Endothelial cell of umbilical vein (primary cell): ENCODE results near the gene EHD3. TPM values are rescaled to one million over a fixed set of nuclear protein-coding genes. Genes with fewer than 3 reads are reported as not detected.

ENCODE experiments used
- BruUV-seq: library from RNA; stranded (reverse); fragments of 400-500 nt; replicated peaks from 2 replicates; lab custom pipeline; 2021; lab: Mats Ljungman, UMichigan
- CTCF ChIA-PET: fragments of 300-600, 350-600 bp; sonication (Branson Sonifier 250); formaldehyde crosslinking; loops from one replicate; lab custom pipeline; 2021; ENCODE audit warnings: antibody characterized with exemption, inconsistent platforms; lab: Charles Lee
- POLR2A ChIA-PET: fragments of 300-600, 350-600 bp; sonication (Branson Sonifier 250); formaldehyde crosslinking; loops from one replicate; lab custom pipeline; 2021; ENCODE audit warnings: antibody characterized with exemption, inconsistent platforms; lab: Charles Lee
- DNase-seq: peaks from one replicate; pipeline ENCODE4 v3.0.0-alpha.2; 2011; ENCODE audit warnings: low read depth, low spot score
- FAIRE-seq: peaks from 2 replicates; lab custom pipeline; 2011; peaks lifted over from hg19 to GRCh38; lab: Jason Lieb, UNC
- H2AFZ ChIP-seq: 2 replicates; pipeline ENCODE4 v1.6.0; 2012; ENCODE audit warnings: low read depth, low read length, control low read depth, inconsistent platforms
- H3K27ac ChIP-seq: 2 replicates; pipeline ENCODE4 v1.5.1; 2011; ENCODE audit warnings: low read depth, mild to moderate bottlenecking, control low read depth, low read length, moderate library complexity; ENCODE audit not compliant: insufficient read depth
- H3K27me3 ChIP-seq, 2 experiments: 2 replicates each; pipeline versions ENCODE4 v1.6.0 to v1.6.1; 2011; ENCODE audit warnings: low read length in 2 of 2, mixed read lengths in 1 of 2; ENCODE audit not compliant: control insufficient read depth in 2 of 2, insufficient read depth in 2 of 2
- H3K36me3 ChIP-seq, 2 experiments: 2 replicates in 1 of 2; 3 replicates in 1 of 2; pipeline ENCODE4 v1.5.1; 2011; ENCODE audit warnings: low read length in 2 of 2, mild to moderate bottlenecking in 1 of 2, moderate library complexity in 1 of 2; ENCODE audit not compliant: control insufficient read depth in 2 of 2, insufficient read depth in 2 of 2; ENCODE audit errors: extremely low read depth in 1 of 2
- H3K4me1 ChIP-seq: 3 replicates; pipeline ENCODE4 v1.5.1; 2011; ENCODE audit warnings: mild to moderate bottlenecking, low read length; ENCODE audit not compliant: control insufficient read depth, insufficient read depth; ENCODE audit errors: extremely low read depth
- H3K4me2 ChIP-seq: 2 replicates; pipeline ENCODE4 v1.6.1; 2011; ENCODE audit warnings: low read length, control low read depth, mixed read lengths; ENCODE audit not compliant: insufficient read depth
- H3K4me3 ChIP-seq, 3 experiments: fragments of 200-600 bp in 1 of 3; sonication (generic), shearing (Covaris generic) in 1 of 3; replicated peaks in 1 of 3; 2 replicates each; pipeline ENCODE4 v1.5.1; 2011 to 2016; ENCODE audit warnings: control low read depth in 3 of 3, low read length in 3 of 3, mild to moderate bottlenecking in 2 of 3, inconsistent platforms in 1 of 3, low read depth in 1 of 3, moderate library complexity in 1 of 3; ENCODE audit not compliant: insufficient read depth in 1 of 3
- H3K79me2 ChIP-seq: 2 replicates; pipeline ENCODE4 v1.6.0; 2012; ENCODE audit warnings: low read length, inconsistent platforms; ENCODE audit not compliant: control insufficient read depth, insufficient read depth
- H3K9ac ChIP-seq: replicated peaks from 2 replicates; pipeline ENCODE3; 2011; ENCODE audit warnings: low read length, control low read depth; ENCODE audit not compliant: insufficient read depth; ENCODE audit errors: extremely low read depth
- H3K9me1 ChIP-seq: replicated peaks from 3 replicates; pipeline ENCODE4 v1.6.0; 2011; ENCODE audit warnings: mild to moderate bottlenecking, low read length; ENCODE audit not compliant: control insufficient read depth, insufficient read depth; ENCODE audit errors: extremely low read depth
- H3K9me3 ChIP-seq: replicated peaks from 2 replicates; pipeline ENCODE4 v1.5.1; 2012; ENCODE audit warnings: low read length, inconsistent platforms; ENCODE audit not compliant: control insufficient read depth, insufficient read depth
- H4K20me1 ChIP-seq: replicated peaks from 2 replicates; pipeline ENCODE3; 2011; ENCODE audit warnings: mild to moderate bottlenecking, low read length; ENCODE audit not compliant: control insufficient read depth, insufficient read depth; ENCODE audit errors: extremely low read depth
- CTCF ChIP-seq, 2 donors: IDR thresholded peaks; 1 replicate in 1 of 2; 2 replicates in 1 of 2; pipeline ENCODE4 v1.5.1; 2011; ENCODE audit warnings: low read length in 2 of 2, mild to moderate bottlenecking in 2 of 2, moderate library complexity in 2 of 2, control low read depth in 1 of 2, inconsistent platforms in 1 of 2, low read depth in 1 of 2; ENCODE audit not compliant: insufficient read depth in 1 of 2; ENCODE audit errors: extremely low read depth in 1 of 2
- EZH2 ChIP-seq: IDR thresholded peaks from 2 replicates; pipeline ENCODE4 v1.6.1; 2012; ENCODE audit warnings: borderline replicate concordance, low read depth, mild to moderate bottlenecking, moderate library complexity, low read length, inconsistent platforms; ENCODE audit not compliant: severe bottlenecking
- FOS ChIP-seq: IDR thresholded peaks from 2 replicates; pipeline ENCODE4 v1.6.1; 2011; ENCODE audit warnings: mild to moderate bottlenecking, low read length, moderate library complexity, borderline replicate concordance; ENCODE audit not compliant: insufficient read depth
- GATA2 ChIP-seq: IDR thresholded peaks from 2 replicates; pipeline ENCODE4 v1.7.0; 2011; ENCODE audit warnings: low read depth, mild to moderate bottlenecking, moderate library complexity, mixed read lengths, low read length; ENCODE audit not compliant: insufficient read length, insufficient read depth
- JUN ChIP-seq: IDR thresholded peaks from 2 replicates; pipeline ENCODE4 v1.6.1; 2011; ENCODE audit warnings: borderline replicate concordance, low read depth; ENCODE audit not compliant: insufficient read length, insufficient read depth
- MAX ChIP-seq: IDR thresholded peaks from 2 replicates; pipeline ENCODE4 v1.6.1; 2011; ENCODE audit not compliant: insufficient read depth, insufficient read length
- MYC ChIP-seq: IDR thresholded peaks from one replicate; pipeline ENCODE4 v1.6.1; 2011; ENCODE audit warnings: mild to moderate bottlenecking, low read depth, low read length
- POLR2A ChIP-seq: IDR thresholded peaks from 2 replicates; pipeline ENCODE4 v1.6.1; 2012; ENCODE audit warnings: low read depth, mild to moderate bottlenecking, control low read depth, low read length
- POLR2AphosphoS5 ChIP-seq: IDR thresholded peaks from 2 replicates; pipeline ENCODE4 v1.6.1; 2012; ENCODE audit warnings: low read depth, mild to moderate bottlenecking, control low read depth, low read length, moderate library complexity; ENCODE audit not compliant: insufficient read depth
- dilution Hi-C: fragments of 300-500 bp; cut with MboI; formaldehyde crosslinking; loops from one replicate; pipeline ENCODE4 v1.15.0; 2019; ENCODE audit warnings: low sequenced_read_pairs; ENCODE audit not compliant: extremely low pct_ligation_motif_present
- intact Hi-C: fragments of 100-400 bp; cut with micrococcal nuclease; formaldehyde crosslinking; loops from one replicate; pipeline ENCODE4 v1.10.0; 2022
- polyA plus RNA-seq, 4 experiments: library from polyadenylated mRNA; depleted of rRNA in 3 of 4; stranded (reverse) in 3 of 4; unstranded in 1 of 4; fragments of >200 nt; gene quantifications; 2 replicates each; pipeline versions ENCODE4 v1.2.1 to v1.2.3, GENCODE V29; 2011 to 2012; ENCODE audit warnings: missing spikeins in 1 of 4
- total RNA-seq: library from RNA; stranded (reverse); gene quantifications from 2 replicates; pipeline ENCODE4 v1.2.3, GENCODE V29; 2021

The EHD3 gene
- total and polyA plus RNA-seq, 2 donors (not counting 3 experiments of a cell fraction or from before 2014, with no cell fraction given): 6.5 to 12.1 TPM

GRCh38 chr2:31253356-31254131, 19.6 kb downstream of the EHD3 start:
- dilution Hi-C loops (no loop called here), intact Hi-C loops (no loop called here)
- ChIA-PET CTCF (no interaction called here), POLR2A (no interaction called here)
- H3K4me2 ChIP-seq: no peak overlapping the region
- TF ChIP-seq GATA2: no peak
- no peak for TF ChIP-seq POLR2A
- no peak for TF ChIP-seq CTCF (IDR thresholded peaks at IDR 0.05; ENCODE audit: extremely low read depth in 1 of 2, insufficient read depth in 1 of 2, low read depth in 1 of 2, low read length in 2 of 2)
- no peak for TF ChIP-seq JUN
- no peak for TF ChIP-seq MYC
- no peak for TF ChIP-seq POLR2AphosphoS5
- TF ChIP-seq EZH2: no peak
- no peak for TF ChIP-seq MAX
- no peak for TF ChIP-seq FOS
- no peak overlapping the region for H2AFZ ChIP-seq
- no peaks in the 10 kb centered on the region for H3K4me1 ChIP-seq
- DNase-seq: no peak
- no peaks in the 10 kb centered on the region for H3K27me3 ChIP-seq
- H3K79me2 ChIP-seq: no peaks in the 10 kb centered on the region
- H3K9me1 ChIP-seq: no peaks in the 10 kb centered on the region
- H3K9ac ChIP-seq: no peak overlapping the region
- no peaks in the 10 kb centered on the region for H3K36me3 ChIP-seq
- FAIRE-seq: no peak
- H3K9me3 ChIP-seq: no peaks in the 10 kb centered on the region
- no peaks in the 10 kb centered on the region for H4K20me1 ChIP-seq
- H3K4me3 ChIP-seq: no peak overlapping the region
- no peak overlapping the region for H3K27ac ChIP-seq
- BruUV-seq: no TSS peak
